Measurements from ENCODE around the gene FCRL3. TPM values are rescaled to one million over a fixed set of nuclear protein-coding genes. Genes with fewer than 3 reads are reported as not detected.

FCRL3 gene, protein sequence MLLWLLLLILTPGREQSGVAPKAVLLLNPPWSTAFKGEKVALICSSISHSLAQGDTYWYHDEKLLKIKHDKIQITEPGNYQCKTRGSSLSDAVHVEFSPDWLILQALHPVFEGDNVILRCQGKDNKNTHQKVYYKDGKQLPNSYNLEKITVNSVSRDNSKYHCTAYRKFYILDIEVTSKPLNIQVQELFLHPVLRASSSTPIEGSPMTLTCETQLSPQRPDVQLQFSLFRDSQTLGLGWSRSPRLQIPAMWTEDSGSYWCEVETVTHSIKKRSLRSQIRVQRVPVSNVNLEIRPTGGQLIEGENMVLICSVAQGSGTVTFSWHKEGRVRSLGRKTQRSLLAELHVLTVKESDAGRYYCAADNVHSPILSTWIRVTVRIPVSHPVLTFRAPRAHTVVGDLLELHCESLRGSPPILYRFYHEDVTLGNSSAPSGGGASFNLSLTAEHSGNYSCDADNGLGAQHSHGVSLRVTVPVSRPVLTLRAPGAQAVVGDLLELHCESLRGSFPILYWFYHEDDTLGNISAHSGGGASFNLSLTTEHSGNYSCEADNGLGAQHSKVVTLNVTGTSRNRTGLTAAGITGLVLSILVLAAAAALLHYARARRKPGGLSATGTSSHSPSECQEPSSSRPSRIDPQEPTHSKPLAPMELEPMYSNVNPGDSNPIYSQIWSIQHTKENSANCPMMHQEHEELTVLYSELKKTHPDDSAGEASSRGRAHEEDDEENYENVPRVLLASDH
- not detected in 5 replicates for total RNA-seq (2022; extraction: Qiagen RNA extraction; ENCODE audit: low read depth)

DNA sequence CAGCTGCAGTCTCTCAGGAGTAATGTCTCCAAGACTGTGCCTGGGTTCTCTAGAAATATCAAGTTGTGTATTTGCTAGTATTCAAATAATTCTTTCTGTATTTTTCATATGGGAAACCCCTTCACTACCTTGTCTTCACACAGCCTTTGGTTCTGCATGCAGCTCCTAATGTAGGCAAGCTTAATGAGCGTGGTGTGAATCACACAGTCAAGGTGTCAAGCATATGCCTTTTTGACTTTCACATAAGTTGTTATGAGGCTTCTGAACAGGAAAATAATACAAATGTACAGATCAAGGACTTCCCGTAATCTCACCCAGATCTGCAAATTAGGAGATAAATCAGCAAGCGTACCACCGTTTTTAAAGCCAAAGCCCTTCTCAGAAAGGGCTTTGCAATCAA is at the start of gene FCRL3:
FCRL3 (minus strand) TSS at position 38 of the 400 bp plus-strand sequence. CDS start 280 bp downstream, outside the sequence.

Other genes with a start within 250 kb of the FCRL3 start
- not detected in 5 replicates for gene FCRL5, start 148.3 kb downstream of the FCRL3 start, total RNA-seq (2022; extraction: Qiagen RNA extraction; ENCODE audit: low read depth)
- gene FCRL4, start 102.7 kb downstream of the FCRL3 start, total RNA-seq (2022; extraction: Qiagen RNA extraction; ENCODE audit: low read depth), result not detected in 5 replicates
- not detected in 5 replicates for gene FCRL2, start 76.4 kb upstream of the FCRL3 start, total RNA-seq (2022; extraction: Qiagen RNA extraction; ENCODE audit: low read depth)
- gene FCRL1, start 119.4 kb upstream of the FCRL3 start, total RNA-seq (2022; extraction: Qiagen RNA extraction; ENCODE audit: low read depth), result not detected in 5 replicates
- not detected in 5 replicates for gene CD5L, start 141.0 kb upstream of the FCRL3 start, total RNA-seq (2022; extraction: Qiagen RNA extraction; ENCODE audit: low read depth)